Activated CD8-positive, alpha-beta memory T cell treated with anti-CD3 and anti-CD28 coated beads, Interleukin-2, amount 10 ng/mL, durations not matched to agents 7 days and 5 days (primary cell): ENCODE data around the gene ERC2. TPM values are rescaled to one million over a fixed set of nuclear protein-coding genes. Genes with fewer than 3 reads are reported as not detected.

Source experiments
- ATAC-seq: fragments of 150-1000 bp; cut with Tn5 transposase; one replicate; pipeline ENCODE4 v1.10.0; 2021; ENCODE audit warnings: moderate library complexity
- CTCF ChIA-PET: fragments of 350-600 bp; sonication (Branson Sonifier 250); formaldehyde crosslinking; loops from one replicate; lab custom pipeline; 2021; ENCODE audit warnings: antibody characterized with exemption; lab: Charles Lee
- DNase-seq: peaks from one replicate; pipeline ENCODE4 v3.0.0-alpha.2; 2020
- H3K27ac Mint-ChIP-seq: one replicate; pipeline ENCODE4 v1.8.0; 2021; ENCODE audit warnings: mild to moderate bottlenecking, mixed read lengths
- H3K27me3 Mint-ChIP-seq: one replicate; pipeline ENCODE4 v1.8.0; 2021; ENCODE audit warnings: mixed read lengths
- H3K36me3 Mint-ChIP-seq: one replicate; pipeline ENCODE4 v1.8.0; 2021; ENCODE audit warnings: mild to moderate bottlenecking, mixed read lengths
- H3K4me1 Mint-ChIP-seq: one replicate; pipeline ENCODE4 v1.8.0; 2021; ENCODE audit warnings: mixed read lengths
- H3K4me3 Mint-ChIP-seq: one replicate; pipeline ENCODE4 v1.8.0; 2021; ENCODE audit warnings: mild to moderate bottlenecking, moderate library complexity, mixed read lengths
- H3K9me3 Mint-ChIP-seq: one replicate; pipeline ENCODE4 v1.8.0; 2022; ENCODE audit warnings: low read depth, mixed read lengths
- total RNA-seq, 2 experiments: library from RNA; stranded (reverse); gene quantifications; one replicate each; pipeline ENCODE4 v1.2.3, GENCODE V29; 2021

ERC2 gene
- total RNA-seq, 2 experiments from 2014 or later: not detected

- no peak for DNase-seq
- H3K4me1 Mint-ChIP-seq: no peaks in the 10 kb centered on the region
- peaks cover 11% of the 10 kb centered on the region for H3K27me3 Mint-ChIP-seq
- H3K4me3 Mint-ChIP-seq: no peak overlapping the region
- CTCF ChIA-PET: no interaction called here
- no peak overlapping the region for H3K27ac Mint-ChIP-seq
- no peaks in the 10 kb centered on the region for H3K36me3 Mint-ChIP-seq
- H3K9me3 Mint-ChIP-seq: no peaks in the 10 kb centered on the region
- no peak for ATAC-seq
Measured at GRCh38 chr3:56415652-56416051, 52.6 kb downstream of the ERC2 start.

GRCh38 chr3:56413911-56414310 is 54.4 kb downstream of the ERC2 start:
- ATAC-seq (no peak), DNase-seq (no peak)
- Mint-ChIP-seq H3K36me3 (no peaks in the 10 kb centered on the region), H3K9me3 (no peaks in the 10 kb centered on the region), H3K4me3 (no peak overlapping the region), H3K4me1 (no peaks in the 10 kb centered on the region), H3K27ac (no peak overlapping the region), H3K27me3 (peaks cover 11% of the 10 kb centered on the region)
- CTCF ChIA-PET: no interaction called here

- DNase-seq (no peak), ATAC-seq (no peak)
- Mint-ChIP-seq H3K36me3 (no peaks in the 10 kb centered on the region), H3K4me3 (no peak overlapping the region), H3K27ac (no peak overlapping the region), H3K27me3 (peaks cover 6% of the 10 kb centered on the region), H3K9me3 (no peaks in the 10 kb centered on the region), H3K4me1 (no peaks in the 10 kb centered on the region)
- CTCF ChIA-PET: no interaction called here
Measured at GRCh38 chr3:56411166-56411565, 57.1 kb downstream of the ERC2 start.

GRCh38 chr3:56410576-56410975 is 57.7 kb downstream of the ERC2 start:
- Mint-ChIP-seq H3K9me3 (no peaks in the 10 kb centered on the region), H3K27ac (no peak overlapping the region), H3K4me1 (no peaks in the 10 kb centered on the region), H3K36me3 (no peaks in the 10 kb centered on the region), H3K27me3 (peaks cover 6% of the 10 kb centered on the region), H3K4me3 (no peak overlapping the region)
- CTCF ChIA-PET: no interaction called here
- DNase-seq (no peak), ATAC-seq (no peak)

GRCh38 chr3:56409790-56410189 is 58.5 kb downstream of the ERC2 start:
- no peaks in the 10 kb centered on the region for H3K4me1 Mint-ChIP-seq
- no peaks in the 10 kb centered on the region for H3K9me3 Mint-ChIP-seq
- H3K36me3 Mint-ChIP-seq: no peaks in the 10 kb centered on the region

GRCh38 chr3:56408761-56409196 is 59.5 kb downstream of the ERC2 start:
- CTCF ChIA-PET: no interaction called here
- H3K27me3 Mint-ChIP-seq: peaks cover 6% of the 10 kb centered on the region
- ATAC-seq: no peak
- no peaks in the 10 kb centered on the region for H3K36me3 Mint-ChIP-seq
- H3K4me3 Mint-ChIP-seq: no peak overlapping the region
- no peaks in the 10 kb centered on the region for H3K9me3 Mint-ChIP-seq
- DNase-seq: no peak
- no peaks in the 10 kb centered on the region for H3K4me1 Mint-ChIP-seq
- H3K27ac Mint-ChIP-seq: no peak overlapping the region

More at GRCh38 chr3:56409790-56410189, 58.5 kb downstream of the ERC2 start:
- no peak overlapping the region for H3K4me3 Mint-ChIP-seq
- CTCF ChIA-PET: no interaction called here
- DNase-seq: no peak
- ATAC-seq: no peak
- no peak overlapping the region for H3K27ac Mint-ChIP-seq
- H3K27me3 Mint-ChIP-seq: peaks cover 6% of the 10 kb centered on the region

- H3K27me3 Mint-ChIP-seq: peaks cover 6% of the 10 kb centered on the region
- no peaks in the 10 kb centered on the region for H3K4me1 Mint-ChIP-seq
- no peaks in the 10 kb centered on the region for H3K9me3 Mint-ChIP-seq
- DNase-seq (no peak), ATAC-seq (no peak)
- H3K36me3 Mint-ChIP-seq: no peaks in the 10 kb centered on the region
- no peak overlapping the region for H3K4me3 Mint-ChIP-seq
- H3K27ac Mint-ChIP-seq: no peak overlapping the region
- CTCF ChIA-PET: no interaction called here
Measured at GRCh38 chr3:56406826-56407515, 61.3 kb downstream of the ERC2 start.

GRCh38 chr3:56404884-56405283 is 63.4 kb downstream of the ERC2 start:
- Mint-ChIP-seq H3K4me1 (no peaks in the 10 kb centered on the region), H3K27me3 (peaks cover 7% of the 10 kb centered on the region), H3K27ac (no peak overlapping the region), H3K9me3 (no peaks in the 10 kb centered on the region), H3K36me3 (no peaks in the 10 kb centered on the region), H3K4me3 (no peak overlapping the region)
- CTCF ChIA-PET: no interaction called here
- no peak for DNase-seq
- no peak for ATAC-seq

- Mint-ChIP-seq H3K27ac (no peak overlapping the region), H3K9me3 (no peaks in the 10 kb centered on the region), H3K36me3 (no peaks in the 10 kb centered on the region), H3K4me1 (no peaks in the 10 kb centered on the region), H3K27me3 (peaks cover 25% of the 10 kb centered on the region), H3K4me3 (no peak overlapping the region)
- CTCF ChIA-PET: no interaction called here
- DNase-seq: no peak
- ATAC-seq: no peak
Measured at GRCh38 chr3:56398659-56399058, 69.6 kb downstream of the ERC2 start.

- Mint-ChIP-seq H3K27ac (no peak overlapping the region), H3K27me3 (peaks cover 25% of the 10 kb centered on the region), H3K9me3 (no peaks in the 10 kb centered on the region), H3K4me1 (no peaks in the 10 kb centered on the region), H3K36me3 (no peaks in the 10 kb centered on the region), H3K4me3 (no peak overlapping the region)
- DNase-seq (no peak), ATAC-seq (no peak)
- CTCF ChIA-PET: no interaction called here
Measured at GRCh38 chr3:56397798-56398197, 70.5 kb downstream of the ERC2 start.

GRCh38 chr3:56389183-56389830 is 79.0 kb downstream of the ERC2 start:
- H3K9me3 Mint-ChIP-seq: no peaks in the 10 kb centered on the region
- no peaks in the 10 kb centered on the region for H3K36me3 Mint-ChIP-seq
- H3K27ac Mint-ChIP-seq: no peak overlapping the region
- no peaks in the 10 kb centered on the region for H3K4me1 Mint-ChIP-seq
- H3K27me3 Mint-ChIP-seq: peaks cover 12% of the 10 kb centered on the region
- H3K4me3 Mint-ChIP-seq: no peak overlapping the region
- DNase-seq: no peak
- CTCF ChIA-PET: no interaction called here
- ATAC-seq: no peak

- DNase-seq: no peak
- H3K27ac Mint-ChIP-seq: no peak overlapping the region
- no peak for ATAC-seq
- H3K9me3 Mint-ChIP-seq: no peaks in the 10 kb centered on the region
- CTCF ChIA-PET: no interaction called here
- no peaks in the 10 kb centered on the region for H3K36me3 Mint-ChIP-seq
- no peaks in the 10 kb centered on the region for H3K4me1 Mint-ChIP-seq
- peaks cover 2% of the 10 kb centered on the region for H3K27me3 Mint-ChIP-seq
- no peak overlapping the region for H3K4me3 Mint-ChIP-seq
Measured at GRCh38 chr3:56383092-56383491, 85.2 kb downstream of the ERC2 start.

GRCh38 chr3:56379723-56380287 is 88.5 kb downstream of the ERC2 start:
- ATAC-seq: no peak
- Mint-ChIP-seq H3K4me3 (no peak overlapping the region), H3K27ac (no peak overlapping the region), H3K36me3 (no peaks in the 10 kb centered on the region), H3K27me3 (peaks cover 2% of the 10 kb centered on the region), H3K9me3 (peaks cover 10% of the 10 kb centered on the region), H3K4me1 (no peaks in the 10 kb centered on the region)
- DNase-seq: no peak
- CTCF ChIA-PET: no interaction called here

GRCh38 chr3:56375654-56376053 is 92.6 kb downstream of the ERC2 start:
- ATAC-seq: no peak
- no peak overlapping the region for H3K27ac Mint-ChIP-seq

More at GRCh38 chr3:56375654-56376053, 92.6 kb downstream of the ERC2 start:
- peaks cover 10% of the 10 kb centered on the region for H3K9me3 Mint-ChIP-seq
- no peak for DNase-seq
- CTCF ChIA-PET: interaction anchor here (2.2 kb wide), 1 partner anchor 18 kb away, joined by 4 read pairs; no protein-coding TSS in a partner anchor
- peaks cover 5% of the 10 kb centered on the region for H3K27me3 Mint-ChIP-seq
- H3K36me3 Mint-ChIP-seq: no peaks in the 10 kb centered on the region
- H3K4me3 Mint-ChIP-seq: no peak overlapping the region
- no peaks in the 10 kb centered on the region for H3K4me1 Mint-ChIP-seq
